GM18861 (cell line): Measurements from ENCODE around the gene RPL9.
"Not testable (repeated sequence)": the region's sequence is repeated elsewhere in the genome, so short reads cannot be mapped to it uniquely, and the experiment has no call there.

Source experiments
- ATAC-seq: cut with Tn5 transposase; IDR thresholded peaks from one replicate; pipeline ENCODE4 v1.9.1; 2021; ENCODE audit not compliant: unreplicated experiment

Gene RPL9

GRCh38 chr4:39467464-39467863, 8.7 kb upstream of the RPL9 start:
- ATAC-seq = no peak

- no peak for ATAC-seq
Measured at GRCh38 chr4:39466747-39467146, 8.0 kb upstream of the RPL9 start.

- no peak for ATAC-seq
Measured at GRCh38 chr4:39464886-39465501, 6.3 kb upstream of the RPL9 start.

GRCh38 chr4:39458161-39458504, 589 bp downstream of the RPL9 start:
- ATAC-seq = not testable (repeated sequence)

GRCh38 chr4:39456946-39457763, 1.6 kb downstream of the RPL9 start:
- ATAC-seq = no peak

- ATAC-seq = no peak
Measured at GRCh38 chr4:39455486-39455885, 3.2 kb downstream of the RPL9 start.

GRCh38 chr4:39453738-39454137, 5.0 kb downstream of the RPL9 start:
- ATAC-seq = no peak

- ATAC-seq = no peak
Measured at GRCh38 chr4:39452860-39453587, 5.7 kb downstream of the RPL9 start.

- no peak for ATAC-seq
Measured at GRCh38 chr4:39452153-39452859, 6.4 kb downstream of the RPL9 start.

- ATAC-seq = no peak
Measured at GRCh38 chr4:39451423-39452023, 7.2 kb downstream of the RPL9 start.

- no peak for ATAC-seq
Measured at GRCh38 chr4:39450618-39451017, 8.1 kb downstream of the RPL9 start.

- peak; percentile 78 for ATAC-seq
Measured at GRCh38 chr4:39446842-39447573, 11.7 kb downstream of the RPL9 start.

- ATAC-seq = no peak
Measured at GRCh38 chr4:39446483-39446841, 12.3 kb downstream of the RPL9 start.

GRCh38 chr4:39442998-39443397, 15.7 kb downstream of the RPL9 start:
- no peak for ATAC-seq

- ATAC-seq = no peak
Measured at GRCh38 chr4:39441593-39441992, 17.1 kb downstream of the RPL9 start.

- ATAC-seq = no peak
Measured at GRCh38 chr4:39435659-39436563, 22.8 kb downstream of the RPL9 start.

- no peak for ATAC-seq
Measured at GRCh38 chr4:39433878-39434492, 24.7 kb downstream of the RPL9 start.

- no peak for ATAC-seq
Measured at GRCh38 chr4:39429476-39430334, 29.0 kb downstream of the RPL9 start.
